GM21515 (cell line): ENCODE data around the gene OR2D3.
"Not testable (repeated sequence)": the region's sequence is repeated elsewhere in the genome, so short reads cannot be mapped to it uniquely, and the experiment has no call there.

Source experiments
- ATAC-seq: cut with Tn5 transposase; IDR thresholded peaks from one replicate; pipeline ENCODE4 v1.9.1; 2021; ENCODE audit not compliant: unreplicated experiment

Gene OR2D3

GRCh38 chr11:6927030-6927617 is 6.3 kb downstream of the OR2D3 start:
- ATAC-seq, result peak; percentile 74

GRCh38 chr11:6928916-6929315 is 8.1 kb downstream of the OR2D3 start:
- ATAC-seq, result no peak

- no peak for ATAC-seq
These were observed 10.4 kb downstream of the OR2D3 start for GRCh38 chr11:6931146-6931713.

DNA sequence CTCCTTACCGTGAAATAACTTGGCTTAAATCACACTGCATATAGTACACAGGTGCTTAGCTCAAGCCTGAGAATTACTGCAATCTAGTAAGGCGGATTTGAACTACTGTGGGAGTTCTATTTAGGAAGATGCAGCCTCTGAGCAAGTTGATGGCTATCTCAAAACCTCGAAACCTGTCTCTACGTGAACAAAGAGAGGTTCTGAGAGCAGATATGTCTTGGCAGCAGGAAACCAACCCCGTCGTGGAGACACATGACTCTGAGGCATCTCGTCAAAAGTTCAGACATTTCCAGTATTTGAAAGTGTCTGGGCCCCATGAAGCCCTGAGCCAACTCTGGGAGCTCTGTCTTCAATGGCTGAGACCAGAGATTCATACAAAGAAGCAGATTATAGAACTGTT is 11.3 kb downstream of the OR2D3 start:
- no peak for ATAC-seq

DNA sequence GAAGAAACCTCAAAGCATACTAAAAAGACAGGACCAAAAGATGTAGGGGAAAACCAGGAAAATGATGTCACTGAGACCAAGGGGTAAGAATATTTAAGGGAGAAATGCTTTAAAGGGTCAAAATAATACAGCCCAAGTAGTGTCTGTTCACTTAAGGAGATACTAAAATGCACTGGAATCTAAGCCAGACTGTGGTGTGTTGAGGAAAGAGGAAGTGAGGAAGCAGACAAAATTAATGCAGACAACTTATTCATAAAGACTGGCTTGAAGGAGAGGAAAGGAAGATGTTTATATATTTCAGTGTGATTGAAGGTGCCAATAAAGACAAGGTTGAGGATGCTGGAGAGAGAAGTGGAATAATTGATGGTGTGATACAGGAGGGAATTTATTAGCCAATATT is 21.2 kb downstream of the OR2D3 start:
- no peak for ATAC-seq

DNA sequence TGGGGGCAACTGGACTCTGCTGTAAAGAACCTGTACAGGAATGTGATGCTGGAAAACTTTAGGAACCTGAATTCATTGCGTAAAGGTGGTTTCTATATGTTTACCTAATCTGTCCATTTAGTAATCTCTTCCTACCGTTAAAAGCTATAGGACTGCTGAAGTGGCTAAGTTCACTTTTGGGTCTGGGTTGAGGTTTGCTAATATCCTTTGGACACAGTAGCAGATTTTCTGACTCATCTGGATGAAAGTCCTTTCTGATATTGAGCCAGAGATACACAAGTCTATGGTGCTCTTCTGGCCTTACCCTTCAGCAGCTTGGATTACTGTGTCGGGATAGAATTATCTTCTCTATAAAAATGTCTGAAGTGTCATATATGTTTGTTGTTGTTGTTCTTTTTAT is 22.3 kb downstream of the OR2D3 start:
- ATAC-seq, result no peak

GRCh38 chr11:6954248-6954647 is 33.4 kb downstream of the OR2D3 start:
- ATAC-seq, result not testable (repeated sequence)

DNA sequence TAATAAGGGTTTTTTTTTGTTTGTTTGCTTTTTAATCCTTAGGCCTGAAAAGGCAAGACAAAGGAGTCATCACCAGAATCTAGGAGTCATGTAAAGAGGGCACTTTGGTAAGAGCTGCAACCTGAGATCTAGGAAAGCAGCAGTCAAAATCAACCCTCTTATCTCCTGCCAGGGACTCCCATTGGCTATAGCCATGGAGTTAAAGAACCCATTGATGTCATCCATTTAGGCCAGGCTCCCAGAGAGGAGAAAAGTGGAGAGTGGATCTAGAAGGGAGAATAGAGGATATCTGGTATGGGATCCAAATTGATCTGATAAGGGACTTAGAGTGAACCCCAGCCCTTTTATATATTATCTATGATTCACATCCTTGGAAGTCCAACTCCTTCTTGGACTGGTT is 41.3 kb downstream of the OR2D3 start:
- no peak for ATAC-seq

DNA sequence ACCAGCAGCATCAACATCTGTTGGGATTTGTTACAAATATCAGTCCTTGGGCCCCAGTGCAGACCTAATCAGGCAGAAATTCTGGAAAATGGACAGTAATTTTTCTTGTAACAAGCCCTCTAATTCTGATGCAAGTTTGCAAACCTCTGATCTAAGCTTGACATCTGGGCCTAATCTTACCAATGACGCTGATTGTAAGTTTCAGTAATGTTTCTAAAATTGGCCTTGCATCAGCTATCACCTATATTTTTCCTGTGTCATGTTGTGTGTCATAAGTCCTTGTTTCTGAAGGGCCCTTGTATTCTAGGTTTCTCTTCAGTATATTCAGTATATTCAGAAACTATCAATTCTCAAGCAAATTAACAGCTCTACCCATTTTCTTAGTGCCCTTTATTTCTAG is 41.9 kb downstream of the OR2D3 start:
- no peak for ATAC-seq

GRCh38 chr11:6968816-6969215 is 48.0 kb downstream of the OR2D3 start:
- no peak for ATAC-seq

- ATAC-seq, result not testable (repeated sequence)
These were observed 49.1 kb downstream of the OR2D3 start for GRCh38 chr11:6969854-6970253.
